D721Med (cell line): Measurements from ENCODE around the gene SLC20A1.

Experiments
- DNase-seq: peaks from one replicate; pipeline ENCODE4 v3.0.0; 2011; ENCODE audit warnings: low spot score; ENCODE audit not compliant: insufficient read length
- FAIRE-seq: peaks from 2 replicates; lab custom pipeline; 2011; peaks lifted over from hg19 to GRCh38; lab: Jason Lieb, UNC
- TF ChIP-seq, protein P1 (sequence below): IDR thresholded peaks from 2 replicates; pipeline ENCODE4 v1.5.1; 2012; ENCODE audit warnings: mild to moderate bottlenecking, control low read depth; ENCODE audit not compliant: insufficient read depth; ENCODE audit errors: missing control alignments

The SLC20A1 gene, protein sequence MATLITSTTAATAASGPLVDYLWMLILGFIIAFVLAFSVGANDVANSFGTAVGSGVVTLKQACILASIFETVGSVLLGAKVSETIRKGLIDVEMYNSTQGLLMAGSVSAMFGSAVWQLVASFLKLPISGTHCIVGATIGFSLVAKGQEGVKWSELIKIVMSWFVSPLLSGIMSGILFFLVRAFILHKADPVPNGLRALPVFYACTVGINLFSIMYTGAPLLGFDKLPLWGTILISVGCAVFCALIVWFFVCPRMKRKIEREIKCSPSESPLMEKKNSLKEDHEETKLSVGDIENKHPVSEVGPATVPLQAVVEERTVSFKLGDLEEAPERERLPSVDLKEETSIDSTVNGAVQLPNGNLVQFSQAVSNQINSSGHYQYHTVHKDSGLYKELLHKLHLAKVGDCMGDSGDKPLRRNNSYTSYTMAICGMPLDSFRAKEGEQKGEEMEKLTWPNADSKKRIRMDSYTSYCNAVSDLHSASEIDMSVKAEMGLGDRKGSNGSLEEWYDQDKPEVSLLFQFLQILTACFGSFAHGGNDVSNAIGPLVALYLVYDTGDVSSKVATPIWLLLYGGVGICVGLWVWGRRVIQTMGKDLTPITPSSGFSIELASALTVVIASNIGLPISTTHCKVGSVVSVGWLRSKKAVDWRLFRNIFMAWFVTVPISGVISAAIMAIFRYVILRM

DNA sequence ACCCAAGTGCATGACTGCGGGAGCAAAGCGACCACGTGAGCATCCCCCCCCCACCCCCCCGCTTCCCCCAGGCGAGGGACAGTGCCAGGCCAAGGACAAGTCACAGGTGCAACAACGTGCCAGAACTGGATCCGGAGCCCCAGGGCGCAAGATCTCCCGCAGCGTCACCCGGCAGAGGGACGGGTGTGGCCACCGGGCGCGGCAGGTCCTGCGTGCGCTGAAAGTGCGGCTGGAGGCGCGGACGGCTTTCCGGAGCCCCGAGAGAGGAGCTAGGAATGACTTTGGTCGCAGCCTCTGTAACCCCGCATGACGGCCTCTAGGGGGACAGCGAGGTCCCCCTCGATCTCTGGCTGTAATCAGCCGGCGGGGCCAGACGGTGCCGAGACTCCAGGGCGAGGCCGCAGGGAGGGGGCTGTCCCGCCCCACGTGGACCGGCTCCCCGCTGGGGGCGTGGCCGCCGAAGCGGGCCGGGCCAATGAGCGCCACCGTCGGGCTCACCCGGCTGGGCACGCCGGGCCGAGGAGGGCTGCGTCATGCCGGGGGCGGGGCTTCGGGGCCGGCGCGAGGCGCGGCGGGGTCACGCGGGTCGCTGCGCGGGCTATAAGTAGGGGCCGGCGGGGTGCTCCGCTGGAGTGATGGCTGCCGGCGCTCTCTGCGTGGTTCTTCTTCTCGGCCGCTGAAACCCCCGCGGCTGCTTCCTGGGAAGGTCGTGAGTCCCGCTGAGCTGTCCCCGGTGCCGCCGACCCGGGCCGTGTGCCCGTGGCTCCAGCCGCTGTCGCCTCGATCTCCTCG lies at the start of gene SLC20A1:
Gene SLC20A1, plus strand, starts transcription at position 630 of the 792 bp plus-strand sequence. CDS start 890 bp downstream, outside the sequence.
- DNase-seq, result peak; percentile 63
- no peak for FAIRE-seq
- TF ChIP-seq, protein P1, sequence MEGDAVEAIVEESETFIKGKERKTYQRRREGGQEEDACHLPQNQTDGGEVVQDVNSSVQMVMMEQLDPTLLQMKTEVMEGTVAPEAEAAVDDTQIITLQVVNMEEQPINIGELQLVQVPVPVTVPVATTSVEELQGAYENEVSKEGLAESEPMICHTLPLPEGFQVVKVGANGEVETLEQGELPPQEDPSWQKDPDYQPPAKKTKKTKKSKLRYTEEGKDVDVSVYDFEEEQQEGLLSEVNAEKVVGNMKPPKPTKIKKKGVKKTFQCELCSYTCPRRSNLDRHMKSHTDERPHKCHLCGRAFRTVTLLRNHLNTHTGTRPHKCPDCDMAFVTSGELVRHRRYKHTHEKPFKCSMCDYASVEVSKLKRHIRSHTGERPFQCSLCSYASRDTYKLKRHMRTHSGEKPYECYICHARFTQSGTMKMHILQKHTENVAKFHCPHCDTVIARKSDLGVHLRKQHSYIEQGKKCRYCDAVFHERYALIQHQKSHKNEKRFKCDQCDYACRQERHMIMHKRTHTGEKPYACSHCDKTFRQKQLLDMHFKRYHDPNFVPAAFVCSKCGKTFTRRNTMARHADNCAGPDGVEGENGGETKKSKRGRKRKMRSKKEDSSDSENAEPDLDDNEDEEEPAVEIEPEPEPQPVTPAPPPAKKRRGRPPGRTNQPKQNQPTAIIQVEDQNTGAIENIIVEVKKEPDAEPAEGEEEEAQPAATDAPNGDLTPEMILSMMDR, result peak; percentile 21

DNA sequence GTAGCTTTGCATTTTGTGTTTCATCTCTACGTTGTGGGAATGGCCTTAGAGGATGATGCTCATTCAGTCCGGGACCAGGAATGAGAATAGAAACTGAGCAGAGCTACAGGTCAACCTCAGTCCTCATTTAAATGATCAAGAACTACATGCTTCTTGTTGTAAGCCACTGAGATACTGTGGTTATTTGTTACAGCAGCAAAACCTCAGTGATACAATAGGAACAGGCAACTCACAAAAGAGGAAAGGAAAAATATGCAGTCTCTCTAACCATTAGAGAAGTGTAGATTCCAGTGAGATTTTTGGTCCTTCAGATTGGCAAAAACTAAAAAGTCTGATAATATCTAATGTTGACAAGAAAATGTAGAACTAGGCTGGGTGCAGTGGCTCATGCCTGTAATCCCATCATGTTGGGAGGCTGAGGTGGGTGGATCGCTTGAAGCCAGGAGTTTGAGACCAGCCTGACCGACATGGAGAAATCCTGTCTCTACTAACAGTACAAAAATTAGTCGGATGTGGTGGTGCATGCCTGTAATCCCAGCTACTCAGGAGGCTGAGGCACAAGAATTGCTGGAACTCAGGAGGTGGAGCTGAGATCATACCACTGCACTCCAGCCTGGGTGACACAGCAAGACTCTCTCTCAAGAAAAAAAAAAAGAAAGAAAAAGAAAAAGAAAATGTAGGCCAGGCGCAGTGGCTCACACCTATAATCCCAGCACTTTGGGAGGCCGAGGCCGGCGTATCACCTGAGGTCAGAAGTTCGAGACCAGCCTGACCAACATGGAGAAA lies 48.0 kb upstream of the SLC20A1 start:
- TF ChIP-seq, protein P1, result no peak
- DNase-seq (no peak), FAIRE-seq (no peak)

DNA sequence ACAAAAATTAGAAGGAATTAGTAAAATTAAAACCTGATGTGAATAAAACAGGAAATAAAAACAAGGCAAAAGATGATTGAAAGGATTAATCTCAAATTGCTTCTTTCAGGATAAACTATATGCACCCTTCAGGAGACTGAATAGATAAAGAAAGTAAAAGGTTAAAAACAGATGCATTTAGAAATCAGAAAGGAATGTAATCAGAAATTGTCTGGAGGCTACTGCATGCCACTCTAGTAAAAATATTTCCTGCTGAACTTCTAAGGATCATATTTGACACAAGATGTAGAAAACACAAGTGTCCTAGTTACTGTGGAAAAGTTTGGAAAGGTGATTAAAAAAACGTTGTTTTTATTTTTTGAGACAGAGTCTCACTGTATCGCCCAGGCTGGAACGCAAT lies 45.1 kb upstream of the SLC20A1 start:
- TF ChIP-seq, protein P1, result no peak
- no peak for FAIRE-seq

DNA sequence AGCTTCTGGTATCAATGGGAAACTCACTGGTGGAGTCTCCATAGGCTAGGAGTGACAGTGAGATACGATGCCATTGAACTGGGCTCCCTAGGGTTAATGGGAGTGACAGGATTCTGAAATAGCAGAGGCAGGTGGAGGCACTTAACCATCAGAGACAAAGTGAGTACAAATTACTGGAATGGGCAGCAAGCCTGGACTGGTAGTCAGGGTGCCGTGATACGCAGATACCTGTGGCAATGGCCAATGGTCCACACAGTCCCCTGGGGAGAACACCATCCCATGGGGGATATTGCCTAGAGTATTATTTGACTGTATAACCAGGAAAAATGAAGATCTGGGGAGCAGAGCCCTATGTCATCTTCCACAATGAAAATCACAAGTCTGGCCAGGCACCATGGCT lies 44.0 kb upstream of the SLC20A1 start:
- no peak for FAIRE-seq
- DNase-seq, result no peak
- TF ChIP-seq, protein P1, result no peak

More for the DNA sequence above, 45.1 kb upstream of the SLC20A1 start:
- DNase-seq, result no peak

DNA sequence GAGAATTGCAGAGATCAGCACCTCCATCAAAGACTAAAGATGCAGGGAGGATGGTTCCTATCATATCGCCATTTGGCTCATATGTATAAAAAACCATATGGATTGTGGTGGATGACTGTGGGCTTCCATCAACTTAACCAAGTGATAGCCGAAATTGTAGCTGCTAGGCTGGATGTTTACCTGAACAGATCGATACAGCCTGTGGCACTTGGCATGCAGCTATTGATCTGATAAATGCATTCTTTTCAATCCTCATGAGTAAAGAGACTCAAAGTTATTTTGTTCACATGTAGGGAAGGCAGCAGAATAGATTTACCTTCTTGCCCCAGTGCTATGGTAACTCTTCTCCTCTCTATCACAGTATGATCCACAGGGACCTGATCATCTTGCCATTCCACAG lies 42.8 kb upstream of the SLC20A1 start:
- DNase-seq, result no peak
- TF ChIP-seq, protein P1, result no peak
- FAIRE-seq, result no peak

DNA sequence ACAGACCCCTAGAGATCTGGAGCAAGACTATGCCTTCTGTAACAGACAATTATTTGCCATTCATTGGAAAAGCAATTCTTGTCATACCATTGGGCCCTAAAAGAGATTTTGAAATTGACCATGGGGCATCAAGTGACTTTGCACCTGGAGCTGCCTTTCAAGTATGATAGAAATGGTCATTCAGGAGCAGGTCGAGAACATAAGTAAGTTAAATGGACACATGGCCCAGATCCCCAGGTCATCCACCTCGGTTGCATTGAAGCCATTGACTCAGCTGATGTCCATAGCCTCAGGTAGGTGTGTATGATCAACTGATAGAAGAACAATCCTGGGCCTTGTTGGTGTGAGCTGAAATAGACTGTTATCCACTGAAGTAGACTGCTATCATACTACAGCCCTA lies 42.0 kb upstream of the SLC20A1 start:
- TF ChIP-seq, protein P1, result no peak
- FAIRE-seq (no peak), DNase-seq (no peak)
